GM03348 (cell line): ENCODE measurements around the gene FALEC.

Experiments used
- DNase-seq: peaks from one replicate; pipeline ENCODE4 v3.0.0; 2012; ENCODE audit warnings: low spot score

FALEC gene

DNA sequence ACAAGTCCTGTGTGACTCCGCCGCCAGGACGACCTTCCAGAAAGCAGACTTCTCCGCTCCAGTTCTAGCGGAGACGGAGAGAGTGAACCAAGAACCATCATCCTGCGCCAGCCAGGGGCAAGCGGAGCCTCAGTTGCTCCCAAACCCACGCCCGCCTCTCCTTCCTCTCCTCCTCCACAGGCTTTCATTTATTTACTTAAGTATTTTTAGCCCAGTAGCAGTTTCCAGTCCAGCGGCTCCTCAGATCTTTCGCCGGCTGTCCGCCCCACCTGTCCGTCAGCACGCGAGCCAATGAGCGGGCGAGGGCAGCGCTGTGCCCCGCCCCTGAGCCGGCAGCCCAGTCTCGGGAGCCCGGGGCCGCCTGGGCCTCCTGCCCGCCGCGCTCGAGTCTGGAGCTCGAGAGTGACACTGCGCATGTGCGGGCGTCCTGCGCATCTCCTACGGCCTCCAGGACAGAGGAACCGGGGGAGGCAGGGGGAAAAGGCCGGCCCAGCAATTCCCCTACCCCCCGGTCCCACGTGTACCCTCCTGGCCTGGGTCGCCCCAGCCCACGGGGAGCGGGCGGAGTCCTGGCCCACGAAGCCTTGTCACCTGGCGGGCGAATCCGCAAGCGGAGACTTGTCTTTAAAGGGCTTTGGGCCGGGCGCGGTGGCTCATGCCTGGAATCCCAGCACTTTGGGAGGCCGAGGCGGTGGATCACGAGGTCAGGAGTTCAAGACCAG, at the start of gene FALEC:
FALEC (plus strand) TSS at position 425 of the 722 bp plus-strand sequence.
- DNase-seq = peak; percentile 99

DNA sequence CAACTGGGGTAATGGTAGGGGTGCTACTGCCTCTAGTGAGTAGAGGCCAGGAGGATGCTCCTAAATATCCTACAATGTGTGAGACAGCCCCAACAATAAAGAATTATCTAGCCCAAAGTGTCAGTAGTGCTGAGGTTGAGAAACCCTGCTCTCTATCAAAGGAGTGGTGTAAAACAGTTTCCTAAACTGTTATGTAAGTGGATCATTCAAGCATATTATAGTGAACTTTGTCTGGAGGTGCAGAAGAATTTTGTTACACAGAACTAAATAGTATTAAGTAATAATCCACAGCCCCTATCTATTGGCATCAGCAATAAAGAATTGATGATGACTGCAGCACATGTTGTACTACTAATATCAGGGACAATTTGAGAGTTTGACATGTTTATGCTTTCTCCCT, 48.6 kb upstream of the FALEC start:
- no peak for DNase-seq

DNA sequence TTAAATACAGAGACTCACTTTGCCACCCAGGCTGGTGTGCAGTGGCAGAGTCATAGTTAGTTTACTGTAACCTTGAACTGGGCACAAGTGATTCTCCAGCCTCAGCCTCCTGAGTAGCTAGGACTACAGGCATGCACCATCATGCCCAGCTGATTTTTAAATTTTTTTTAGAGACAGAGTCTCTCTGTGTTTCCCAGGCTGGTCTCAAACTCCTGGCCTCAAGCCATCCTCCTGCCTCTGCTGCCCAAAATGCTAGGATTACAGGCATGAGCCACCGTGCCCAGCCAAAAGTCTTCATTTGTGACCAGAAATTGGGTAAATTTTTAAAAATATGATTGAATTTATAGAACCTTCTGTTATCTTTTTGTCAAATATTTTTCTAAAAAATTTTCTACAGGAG, 46.3 kb upstream of the FALEC start:
- DNase-seq = no peak

DNA sequence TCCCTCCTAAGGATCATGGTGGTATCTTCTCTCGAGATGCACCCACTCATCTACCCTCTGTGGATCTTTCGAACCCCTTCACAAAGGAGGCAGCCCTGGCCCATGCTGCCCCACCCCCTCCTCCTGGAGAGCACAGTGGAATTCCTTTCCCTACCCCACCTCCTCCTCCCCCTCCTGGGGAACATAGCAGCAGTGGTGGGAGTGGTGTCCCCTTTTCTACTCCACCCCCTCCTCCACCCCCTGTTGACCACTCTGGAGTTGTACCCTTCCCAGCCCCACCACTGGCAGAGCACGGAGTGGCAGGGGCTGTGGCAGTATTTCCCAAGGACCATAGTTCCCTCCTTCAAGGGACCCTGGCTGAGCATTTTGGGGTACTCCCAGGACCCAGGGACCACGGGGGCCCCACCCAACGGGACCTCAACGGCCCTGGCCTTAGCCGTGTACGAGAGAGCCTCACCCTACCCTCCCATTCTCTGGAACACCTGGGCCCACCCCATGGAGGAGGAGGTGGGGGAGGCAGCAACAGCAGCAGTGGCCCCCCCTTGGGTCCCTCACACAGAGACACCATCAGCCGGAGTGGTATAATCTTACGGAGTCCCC, 42.9 kb upstream of the FALEC start:
- no peak for DNase-seq

DNA sequence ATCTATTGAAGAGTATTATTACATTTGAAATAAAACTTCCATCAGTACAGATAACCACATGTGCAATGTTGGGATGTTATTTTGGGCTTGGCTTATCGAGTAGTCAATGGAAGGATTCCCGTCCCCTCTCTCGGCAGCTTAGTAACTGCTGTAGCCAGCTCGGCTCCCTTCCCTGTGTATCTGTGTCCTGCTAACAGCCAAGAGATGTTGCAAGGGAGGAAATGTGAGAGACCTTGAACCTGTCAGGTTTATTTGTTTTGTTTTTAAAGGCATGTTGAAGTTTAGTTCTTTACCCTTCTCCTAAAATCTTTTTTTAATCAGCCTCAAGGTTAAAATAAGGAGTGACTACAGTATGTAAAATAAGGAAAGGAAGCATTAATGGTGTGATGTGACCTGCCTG, 41.9 kb upstream of the FALEC start:
- DNase-seq = no peak

DNA sequence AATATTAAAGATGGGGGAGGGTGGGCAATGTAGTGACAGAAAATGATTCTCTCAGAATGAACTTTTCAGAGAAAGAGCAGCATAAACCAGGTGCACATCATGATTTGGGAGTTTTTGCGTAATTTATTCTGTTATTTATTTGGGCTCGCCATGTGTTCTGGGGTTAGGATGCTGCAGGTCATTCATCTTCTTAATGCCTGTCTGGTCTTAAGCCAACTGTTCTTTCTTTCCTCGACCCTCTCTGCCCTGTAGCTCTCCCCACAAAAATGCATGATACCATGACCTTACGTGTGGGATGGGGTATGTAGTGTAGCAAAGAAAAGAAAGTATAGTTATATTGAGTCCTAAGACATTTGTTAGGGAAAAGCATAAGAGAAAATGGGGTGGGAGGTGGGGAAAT, 40.7 kb upstream of the FALEC start:
- no peak for DNase-seq

DNA sequence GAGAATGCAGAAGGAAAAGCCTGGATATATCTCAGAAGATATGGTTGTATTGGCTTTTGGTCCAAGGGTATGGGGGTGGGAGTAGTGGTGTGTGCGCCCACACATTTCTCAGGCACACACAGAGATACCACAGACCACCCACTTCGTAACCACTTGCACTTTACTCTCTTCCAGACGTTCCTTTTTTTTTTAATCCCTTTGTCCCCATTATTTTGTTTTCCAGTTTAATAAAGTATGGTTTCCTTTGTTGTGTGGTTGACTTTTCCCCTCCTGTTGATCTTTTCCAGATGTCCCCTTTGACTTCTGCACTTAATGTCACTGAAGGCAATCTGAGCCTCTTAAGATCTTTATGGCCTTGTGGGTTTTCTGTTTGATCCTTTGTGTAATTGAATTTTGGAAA, 38.8 kb upstream of the FALEC start:
- DNase-seq = no peak

DNA sequence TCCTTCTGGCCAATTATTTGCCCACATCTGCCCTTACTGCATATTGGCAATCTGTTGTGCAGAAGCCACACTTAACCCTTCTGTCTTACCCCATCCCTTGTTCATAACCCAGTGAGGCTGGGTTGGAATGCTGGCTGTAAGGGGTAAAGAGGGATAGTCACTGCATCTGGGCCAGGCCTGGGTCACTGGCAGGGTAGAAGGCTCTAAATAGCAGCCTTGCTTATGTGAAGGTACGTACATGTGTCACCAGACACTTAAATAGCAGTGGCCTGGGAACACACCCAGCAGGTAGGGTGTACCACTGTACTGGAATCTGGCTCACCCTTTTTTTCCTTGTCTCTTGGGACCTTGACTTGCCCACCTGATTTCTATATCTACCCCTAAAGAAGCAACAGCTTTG, 38.2 kb upstream of the FALEC start:
- no peak for DNase-seq

DNA sequence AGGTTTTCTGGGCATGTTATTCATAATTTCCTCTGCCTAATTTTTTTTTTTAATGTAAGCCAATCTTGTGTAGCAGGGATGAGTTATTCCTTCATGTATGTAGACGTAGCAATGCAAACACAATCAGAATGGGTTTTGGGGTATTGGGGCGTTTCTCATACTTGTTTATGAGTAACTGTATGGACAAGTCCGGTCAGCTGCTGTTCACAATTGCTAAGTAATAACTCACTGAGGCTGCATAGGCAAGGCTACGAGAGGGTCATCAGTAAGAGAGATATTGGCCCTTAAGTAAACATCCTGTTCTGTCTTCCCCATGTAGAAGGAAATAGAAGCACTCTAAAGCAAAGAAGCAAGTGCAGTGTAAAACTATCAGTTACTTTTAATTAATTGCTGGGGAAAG, 37.8 kb upstream of the FALEC start:
- peak; percentile 16 for DNase-seq

DNA sequence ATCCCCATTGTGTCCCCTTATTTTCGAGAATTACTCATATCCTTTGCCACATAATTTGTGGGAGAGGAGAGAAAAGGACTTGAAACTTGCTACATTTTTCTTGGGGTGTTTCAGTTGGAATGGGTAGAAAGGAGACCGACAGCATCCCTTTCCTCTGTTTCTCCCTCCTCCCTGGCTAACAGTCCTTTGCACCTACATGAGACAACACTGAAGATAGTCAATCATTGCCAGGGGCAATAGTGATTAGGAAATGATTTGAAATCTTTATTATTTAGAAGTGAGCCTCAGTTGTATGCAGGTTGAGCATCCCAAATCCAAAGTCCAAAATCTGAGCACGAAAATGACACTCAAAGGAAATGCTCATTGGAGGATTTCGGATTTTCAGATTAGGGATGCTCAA, 36.2 kb upstream of the FALEC start:
- no peak for DNase-seq

DNA sequence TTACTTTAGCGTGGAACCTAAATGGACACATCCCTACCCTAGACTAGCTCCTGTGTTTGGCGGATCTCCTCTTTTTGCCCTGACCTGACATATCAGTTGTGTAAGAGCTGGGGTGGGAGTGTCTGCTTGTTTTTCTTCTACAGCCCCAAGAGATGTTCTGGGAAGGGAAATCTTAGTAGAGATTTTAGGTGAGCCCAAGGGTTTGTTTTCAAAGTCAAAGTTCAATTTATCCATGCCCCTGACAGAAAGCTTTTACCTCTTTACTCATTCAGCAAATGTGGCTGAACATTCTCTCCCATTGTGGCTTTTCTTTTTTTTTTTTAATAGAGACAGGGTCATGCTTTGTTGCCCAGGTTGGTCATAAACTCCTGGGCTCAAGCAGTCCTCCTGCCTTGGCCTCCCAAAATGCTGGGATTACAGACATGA, 35.6 kb upstream of the FALEC start:
- no peak for DNase-seq

DNA sequence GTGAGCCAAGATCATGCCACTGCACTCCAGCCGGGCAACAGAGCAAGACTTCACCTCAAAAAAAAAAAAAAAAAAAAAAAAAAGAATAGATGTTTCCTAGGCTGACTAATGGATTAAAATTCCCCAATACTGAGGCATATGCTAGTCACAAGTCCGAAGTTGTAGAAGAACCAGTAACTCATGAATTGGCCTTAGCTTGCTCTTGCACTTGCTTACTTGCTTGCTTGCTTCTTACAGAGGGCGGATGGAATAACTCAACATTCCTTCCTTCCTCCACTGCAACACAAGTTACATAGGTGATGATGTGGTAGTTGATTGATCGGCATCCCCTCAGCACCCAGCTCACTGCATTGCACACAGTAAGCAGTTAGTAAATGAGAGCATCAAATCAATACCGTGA, 31.1 kb upstream of the FALEC start:
- peak; percentile 58 for DNase-seq

DNA sequence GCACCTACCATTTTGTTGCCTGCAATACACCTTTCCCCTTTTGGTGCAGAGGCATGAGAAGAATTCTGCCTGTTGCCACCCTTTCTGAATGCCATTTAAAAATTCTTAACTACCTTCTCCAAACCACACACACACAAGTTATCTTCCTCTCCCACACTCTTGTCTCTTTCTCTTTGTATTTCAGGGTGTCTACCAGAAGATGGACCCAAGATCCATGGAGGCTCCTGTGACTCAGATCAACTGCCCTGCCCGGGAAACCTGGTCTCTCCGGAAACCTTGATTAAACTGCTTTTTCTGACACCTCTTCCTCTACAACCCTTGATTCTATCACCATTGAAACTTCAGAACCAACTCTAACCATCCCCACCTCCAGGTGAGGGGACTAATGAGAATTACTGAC, 30.7 kb upstream of the FALEC start:
- DNase-seq = peak; percentile 70

DNA sequence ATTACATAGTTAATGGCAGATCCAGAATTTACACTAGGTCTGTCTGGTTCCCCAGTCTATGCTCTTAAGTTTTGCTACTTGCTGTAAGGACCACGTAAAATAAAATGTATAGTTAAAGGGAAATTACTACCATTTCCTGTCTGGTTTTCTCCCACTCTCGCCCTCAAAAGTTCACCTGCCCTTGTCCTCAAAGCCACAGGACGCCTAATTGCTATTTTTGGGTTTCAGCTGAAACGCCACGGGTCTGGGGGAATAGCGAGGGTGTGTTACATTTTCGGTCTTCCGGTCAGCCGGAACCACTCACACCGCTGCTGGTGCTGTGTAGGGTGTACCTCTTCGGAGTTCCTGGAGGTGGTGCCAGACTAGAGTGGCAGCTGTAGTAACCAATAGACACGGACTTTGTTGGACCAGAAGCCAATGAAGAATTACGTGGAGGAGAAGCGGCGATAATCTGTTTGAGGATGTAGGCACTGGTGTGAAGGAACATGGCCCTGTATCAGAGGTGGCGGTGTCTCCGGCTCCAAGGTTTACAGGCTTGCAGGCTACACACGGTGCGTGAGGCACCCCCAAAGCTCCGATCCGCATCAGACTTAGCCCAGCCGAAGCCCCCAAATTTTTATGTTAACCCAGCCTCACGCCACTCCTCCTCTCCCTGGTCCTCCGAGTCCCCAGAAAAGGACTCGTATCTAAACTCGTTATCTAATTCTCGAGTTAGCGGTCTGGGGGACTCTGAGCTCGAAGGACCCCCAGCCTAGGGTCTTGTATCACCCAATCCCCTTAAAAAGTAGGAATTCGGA, 28.4 kb upstream of the FALEC start, which contains the start of gene TARS2:
TARS2 (plus strand) TSS at position 454 of the 797 bp plus-strand sequence; CDS start at position 486, 32 bp downstream.
- DNase-seq = peak; percentile 97

DNA sequence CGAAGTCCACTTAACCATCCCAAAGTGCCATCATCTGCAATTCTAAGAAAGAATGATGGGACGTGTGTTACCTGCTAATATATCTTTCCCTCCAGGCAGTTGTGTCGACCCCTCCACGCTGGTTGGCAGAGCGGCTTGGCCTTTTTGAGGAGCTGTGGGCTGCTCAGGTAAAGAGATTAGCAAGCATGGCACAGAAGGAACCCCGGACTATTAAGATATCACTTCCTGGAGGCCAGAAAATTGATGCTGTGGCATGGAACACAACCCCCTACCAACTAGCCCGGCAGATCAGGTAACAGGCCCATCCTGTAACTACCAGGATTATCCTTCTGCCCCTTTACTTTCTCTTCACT, 27.8 kb upstream of the FALEC start:
- no peak for DNase-seq

DNA sequence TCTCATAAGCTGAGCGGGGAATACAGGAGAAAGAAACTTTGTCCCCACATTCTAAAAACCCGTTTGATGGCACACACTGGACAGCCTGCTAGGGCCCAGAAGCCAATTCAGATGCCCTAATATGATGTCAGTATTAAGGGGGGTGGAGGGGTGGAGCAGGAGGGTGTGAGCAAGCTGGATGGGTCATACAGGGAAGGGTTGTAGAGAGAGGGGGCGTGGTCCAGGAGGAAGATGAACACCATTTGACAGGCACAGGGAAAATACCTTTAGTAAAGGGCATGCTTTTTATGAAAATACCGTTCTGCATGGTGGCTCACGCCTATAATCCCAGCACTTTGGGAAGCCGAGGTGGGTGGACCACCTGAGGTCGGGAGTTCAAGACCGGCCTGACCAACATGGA, 22.4 kb upstream of the FALEC start:
- no peak for DNase-seq

DNA sequence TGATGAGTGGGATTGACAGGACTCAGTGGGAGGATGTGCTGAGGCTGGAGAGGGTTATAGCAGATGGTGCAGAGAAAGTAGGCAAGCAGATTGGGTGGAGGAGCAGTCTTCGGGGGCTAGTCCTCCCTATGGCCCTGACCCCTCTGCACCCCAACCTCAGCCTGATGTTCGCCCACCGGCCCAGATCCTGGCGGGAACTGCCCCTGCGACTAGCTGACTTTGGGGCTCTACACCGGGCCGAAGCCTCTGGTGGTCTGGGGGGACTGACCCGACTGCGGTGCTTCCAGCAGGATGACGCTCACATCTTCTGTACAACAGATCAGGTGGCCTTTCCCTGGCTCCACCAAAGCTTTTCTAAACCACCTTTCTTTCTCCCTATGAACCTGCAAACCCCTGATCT, 17.2 kb upstream of the FALEC start:
- DNase-seq = no peak

DNA sequence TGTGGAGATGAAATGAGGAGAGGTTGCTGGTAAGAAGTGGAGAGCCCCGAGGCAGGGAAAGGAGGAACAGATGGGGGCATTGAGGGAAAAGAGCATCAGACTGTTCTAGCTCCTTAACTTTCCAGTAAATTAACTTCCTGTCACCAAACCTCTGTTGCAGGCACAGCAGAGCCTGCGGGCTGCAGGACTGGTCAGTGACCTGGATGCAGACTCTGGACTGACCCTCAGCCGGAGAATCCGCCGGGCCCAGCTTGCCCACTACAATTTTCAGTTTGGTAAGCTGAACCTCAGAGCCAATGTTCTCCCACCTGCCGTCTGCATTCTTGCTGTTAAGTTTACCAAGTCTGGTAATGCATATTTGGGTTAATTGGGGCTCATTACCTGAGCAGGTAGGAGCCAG, 10.1 kb upstream of the FALEC start:
- DNase-seq = no peak

DNA sequence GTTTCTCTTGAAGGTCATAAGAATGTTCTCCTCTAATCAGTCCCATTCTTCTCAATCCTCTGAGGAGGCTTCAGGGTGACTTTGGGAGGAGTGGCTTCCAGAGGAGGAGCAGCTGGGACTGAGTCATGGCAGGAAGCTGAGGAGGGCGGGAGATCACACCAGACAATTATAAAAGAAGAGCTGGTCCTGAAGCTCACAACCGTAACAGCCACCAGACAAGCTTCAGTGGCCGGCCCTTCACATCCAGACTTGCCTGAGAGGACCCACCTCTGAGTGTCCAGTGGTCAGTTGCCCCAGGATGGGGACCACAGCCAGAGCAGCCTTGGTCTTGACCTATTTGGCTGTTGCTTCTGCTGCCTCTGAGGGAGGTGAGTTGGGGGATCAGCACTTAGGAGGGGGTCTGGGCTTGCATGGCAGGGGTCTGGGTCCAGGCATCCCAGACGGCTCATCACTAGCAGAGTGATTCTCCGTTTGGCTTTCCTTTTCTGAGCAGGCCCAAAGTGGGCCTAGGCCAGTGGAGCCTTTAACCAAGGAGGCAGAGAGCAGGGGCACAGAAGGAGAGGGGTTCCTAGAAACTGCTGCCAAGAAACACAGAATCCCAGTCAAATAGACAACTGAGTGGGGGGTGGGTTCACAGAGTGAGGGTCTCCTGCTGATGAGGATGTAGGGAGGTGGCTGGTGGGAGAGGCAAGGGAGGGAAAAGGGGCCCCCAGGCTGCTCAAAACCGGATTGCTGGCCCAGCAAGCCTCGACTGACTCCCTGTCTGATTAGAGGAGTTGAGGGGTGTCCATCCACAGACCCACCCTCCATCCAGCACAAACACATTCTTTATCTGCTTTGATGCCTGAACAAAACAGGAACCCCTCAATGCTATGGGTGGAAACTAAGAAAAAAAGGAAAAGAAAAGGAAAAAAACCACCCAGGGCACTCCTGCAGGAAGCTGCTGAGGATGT, 7.4 kb upstream of the FALEC start, which contains the start of gene ECM1:
ECM1 (plus strand) TSS at position 198 of the 953 bp plus-strand sequence; CDS start at position 299, 101 bp downstream.
- DNase-seq = peak; percentile 91

DNA sequence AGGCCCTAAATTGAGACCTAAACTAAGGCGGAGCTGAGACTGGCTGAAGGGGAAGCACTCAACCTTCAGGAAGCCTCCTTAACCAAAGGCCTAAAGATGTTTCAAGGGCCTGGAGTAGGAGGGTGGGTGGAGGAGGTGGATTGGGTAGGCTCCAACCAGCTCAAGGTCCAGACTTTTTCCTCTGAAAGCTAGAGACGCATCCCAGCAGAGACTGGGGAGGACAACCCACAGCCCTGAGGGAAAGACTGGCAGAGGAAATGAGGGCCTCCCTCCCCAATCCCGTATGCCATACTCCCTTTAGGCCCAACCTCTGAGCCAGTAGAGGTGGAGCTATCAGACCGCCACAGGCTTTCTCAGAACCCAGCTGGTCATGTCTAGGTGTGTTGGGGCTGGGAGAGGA, 6.6 kb upstream of the FALEC start:
- peak; percentile 64 for DNase-seq

DNA sequence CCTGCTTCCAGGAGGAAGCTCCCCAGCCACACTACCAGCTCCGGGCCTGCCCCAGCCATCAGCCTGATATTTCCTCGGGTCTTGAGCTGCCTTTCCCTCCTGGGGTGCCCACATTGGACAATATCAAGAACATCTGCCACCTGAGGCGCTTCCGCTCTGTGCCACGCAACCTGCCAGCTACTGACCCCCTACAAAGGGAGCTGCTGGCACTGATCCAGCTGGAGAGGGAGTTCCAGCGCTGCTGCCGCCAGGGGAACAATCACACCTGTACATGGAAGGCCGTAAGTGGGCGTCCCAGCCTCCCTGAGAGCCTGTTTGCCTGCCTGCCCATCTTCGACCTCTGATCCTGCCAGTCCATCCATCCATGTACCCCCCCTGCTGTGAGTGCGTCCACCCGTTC, 4.0 kb upstream of the FALEC start:
- no peak for DNase-seq
